Measurements from ENCODE around the gene REXO5. TPM values are rescaled to one million over a fixed set of nuclear protein-coding genes. Genes with fewer than 3 reads are reported as not detected.

The REXO5 gene
- total and polyA plus RNA-seq, 2 of the 13 experiments (the other 11 are each of a cell fraction or from before 2014, with no cell fraction given) = 5.9 to 13.1 TPM

- peak; percentile 80 for TF ChIP-seq ZGPAT (CRISPR knock-in tag; IDR thresholded peaks at IDR 0.05)
- no peak for TF ChIP-seq ZNF660 (CRISPR knock-in tag; IDR thresholded peaks at IDR 0.05; ENCODE audit: borderline replicate concordance, low read depth)
- peak; percentile 61; the same call in 1 of the 2 replicates for TF ChIP-seq MAX (IDR thresholded peaks at IDR 0.05)
- TF ChIP-seq TBX3 (IDR thresholded peaks at IDR 0.05; ENCODE audit: borderline replicate concordance) = peak; percentile 92
- TF ChIP-seq ZNF280B (CRISPR knock-in tag; IDR thresholded peaks at IDR 0.05; ENCODE audit: borderline replicate concordance) = no peak
- 0 out of 2 replicates have a peak, but pooled peaks have one; percentile 25 for TF ChIP-seq ZSCAN21 (CRISPR knock-in tag; IDR thresholded peaks at IDR 0.05; ENCODE audit: borderline replicate concordance)
- no peak for TF ChIP-seq ZNF121 (CRISPR knock-in tag; IDR thresholded peaks at IDR 0.05)
- TF ChIP-seq ZNF790 (CRISPR knock-in tag; IDR thresholded peaks at IDR 0.05; ENCODE audit: borderline replicate concordance) = no peak
- TF ChIP-seq PBX2 (CRISPR knock-in tag; IDR thresholded peaks at IDR 0.05) = no peak
- TF ChIP-seq TFE3 (CRISPR knock-in tag; IDR thresholded peaks at IDR 0.05) = peak; percentile 58
- peak; percentile 80; the same call in 1 of the 2 replicates for TF ChIP-seq ZNF136 (CRISPR knock-in tag; IDR thresholded peaks at IDR 0.05; ENCODE audit: low read depth)
- TF ChIP-seq PRPF4 (IDR thresholded peaks at IDR 0.05; ENCODE audit: low read depth, low read length, poor library complexity, severe bottlenecking) = no peak
- TF ChIP-seq ETV5 (CRISPR knock-in tag; IDR thresholded peaks at IDR 0.05; ENCODE audit: borderline replicate concordance) = peak; percentile 67
- TF ChIP-seq ZNF44 (CRISPR knock-in tag; IDR thresholded peaks at IDR 0.05) = peak; percentile 85; the same call in 1 of the 2 replicates
- TF ChIP-seq GRHL1 (CRISPR knock-in tag; conservative IDR thresholded peaks at IDR 0.05) = no peak
- TF ChIP-seq ZBTB38 (CRISPR knock-in tag; IDR thresholded peaks at IDR 0.05) = no peak
- no peak for TF ChIP-seq MYPOP (CRISPR knock-in tag; IDR thresholded peaks at IDR 0.05)
- TF ChIP-seq KDM6A (CRISPR knock-in tag; IDR thresholded peaks at IDR 0.05; ENCODE audit: low read depth) = peak; percentile 84
These were observed 2.6 kb upstream of the REXO5 start (continued) for GRCh38 chr16:20803561-20804214.

All from HepG2 (cell line).